ENCODE data around the gene ATG13. TPM values are rescaled to one million over a fixed set of nuclear protein-coding genes. Genes with fewer than 3 reads are reported as not detected.

ATG13 gene
- polyA plus RNA-seq, 1 donor (not counting 4 experiments of a cell fraction or from before 2014, with no cell fraction given): 33.3 TPM

DNA sequence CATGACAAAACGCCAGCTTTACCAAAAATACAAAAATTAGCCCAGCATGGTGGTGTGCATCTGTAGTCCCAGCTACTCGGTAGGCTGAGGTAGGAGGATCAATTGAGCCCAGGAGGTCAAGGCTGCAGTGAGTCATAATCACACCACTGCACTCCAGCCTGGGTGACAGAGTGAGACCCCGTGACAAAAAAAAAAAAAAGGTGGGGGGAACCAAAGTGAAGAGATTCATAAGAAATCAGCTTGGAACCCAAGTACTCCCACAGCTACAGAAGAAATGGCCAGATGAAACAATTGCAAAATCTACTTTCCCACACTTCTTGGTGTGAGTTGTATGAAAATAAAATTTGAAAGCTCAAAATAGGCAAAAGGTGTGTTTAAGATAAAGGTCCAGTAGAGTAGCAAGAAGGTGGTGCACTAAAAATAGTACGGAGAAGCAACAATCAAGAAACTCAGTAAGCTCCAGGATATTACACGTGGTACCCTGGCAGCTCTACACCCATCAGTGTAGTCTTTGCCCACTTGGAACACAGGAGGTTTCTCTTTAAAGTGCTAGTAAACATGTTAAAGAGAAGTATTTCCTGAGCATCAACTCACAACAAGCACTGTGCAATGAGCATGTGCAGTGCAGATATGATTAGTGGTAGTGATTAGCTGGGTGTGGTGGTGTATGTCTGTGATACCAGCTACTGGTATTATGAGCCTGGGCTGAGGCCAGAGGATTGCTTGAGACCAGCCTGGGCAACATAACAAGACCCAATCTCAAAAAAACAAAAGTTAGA lies 5.6 kb upstream of the ATG13 start:
- H3K4me3 ChIP-seq (ENCODE audit: control insufficient read depth in 2 of 3, extremely low read depth in 1 of 3, insufficient read depth in 2 of 3, low read depth in 1 of 3, low read length in 3 of 3): no peak overlapping the region
- H3K4me2 ChIP-seq (ENCODE audit: control insufficient read depth, extremely low read depth, insufficient read depth, low read depth, low read length): peak overlapping the region; percentile 31
- dilution Hi-C loops (cut with MboI; ENCODE audit: extremely low pct_ligation_motif_present, low sequenced_read_pairs): no loop called here
- H4K20me1 ChIP-seq (ENCODE audit: control insufficient read depth, extremely low read depth, insufficient read depth, low read length): no peaks in the 10 kb centered on the region
- H3K36me3 ChIP-seq (ENCODE audit: control insufficient read depth in 2 of 2, extremely low read depth in 1 of 2, insufficient read depth in 2 of 2, low read length in 2 of 2): peaks cover 0 to 3% of the 10 kb centered on the region in 2 experiments
- H3K9me1 ChIP-seq (ENCODE audit: control insufficient read depth, extremely low read depth, insufficient read depth, low read length): no peaks in the 10 kb centered on the region
- TF ChIP-seq EZH2 (IDR thresholded peaks at IDR 0.05; ENCODE audit: low read length): no peak
- TF ChIP-seq, protein P1, sequence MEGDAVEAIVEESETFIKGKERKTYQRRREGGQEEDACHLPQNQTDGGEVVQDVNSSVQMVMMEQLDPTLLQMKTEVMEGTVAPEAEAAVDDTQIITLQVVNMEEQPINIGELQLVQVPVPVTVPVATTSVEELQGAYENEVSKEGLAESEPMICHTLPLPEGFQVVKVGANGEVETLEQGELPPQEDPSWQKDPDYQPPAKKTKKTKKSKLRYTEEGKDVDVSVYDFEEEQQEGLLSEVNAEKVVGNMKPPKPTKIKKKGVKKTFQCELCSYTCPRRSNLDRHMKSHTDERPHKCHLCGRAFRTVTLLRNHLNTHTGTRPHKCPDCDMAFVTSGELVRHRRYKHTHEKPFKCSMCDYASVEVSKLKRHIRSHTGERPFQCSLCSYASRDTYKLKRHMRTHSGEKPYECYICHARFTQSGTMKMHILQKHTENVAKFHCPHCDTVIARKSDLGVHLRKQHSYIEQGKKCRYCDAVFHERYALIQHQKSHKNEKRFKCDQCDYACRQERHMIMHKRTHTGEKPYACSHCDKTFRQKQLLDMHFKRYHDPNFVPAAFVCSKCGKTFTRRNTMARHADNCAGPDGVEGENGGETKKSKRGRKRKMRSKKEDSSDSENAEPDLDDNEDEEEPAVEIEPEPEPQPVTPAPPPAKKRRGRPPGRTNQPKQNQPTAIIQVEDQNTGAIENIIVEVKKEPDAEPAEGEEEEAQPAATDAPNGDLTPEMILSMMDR (optimal IDR thresholded peaks at IDR 0.05 in 1 of 3, IDR thresholded peaks at IDR 0.05 in 1 of 3, conservative IDR thresholded peaks at IDR 0.05 in 1 of 3; ENCODE audit: extremely low read depth in 1 of 3, insufficient read depth in 2 of 3, low read length in 3 of 3): no peak
- no peak overlapping the region for H3K9ac ChIP-seq (ENCODE audit: control insufficient read depth, extremely low read depth, insufficient read depth, low read length)
- H3K27ac ChIP-seq (ENCODE audit: control insufficient read depth, insufficient read depth, low read length): no peak overlapping the region
- DNase-seq (ENCODE audit: low read depth, low spot score) (no peak), FAIRE-seq (no peak)
- H3K79me2 ChIP-seq (ENCODE audit: control insufficient read depth, insufficient read depth, low read length): peaks cover 8% of the 10 kb centered on the region
- H3K9me3 ChIP-seq (ENCODE audit: control insufficient read depth, low read depth, low read length): no peaks in the 10 kb centered on the region
- H3K27me3 ChIP-seq (ENCODE audit: control insufficient read depth, extremely low read depth, insufficient read depth, low read length): no peaks in the 10 kb centered on the region
- H2AFZ ChIP-seq (ENCODE audit: control insufficient read depth, low read length): peak overlapping the region; percentile 41
- H3K4me1 ChIP-seq (ENCODE audit: control insufficient read depth, extremely low read depth, insufficient read depth, low read length): peaks cover 15% of the 10 kb centered on the region

DNA sequence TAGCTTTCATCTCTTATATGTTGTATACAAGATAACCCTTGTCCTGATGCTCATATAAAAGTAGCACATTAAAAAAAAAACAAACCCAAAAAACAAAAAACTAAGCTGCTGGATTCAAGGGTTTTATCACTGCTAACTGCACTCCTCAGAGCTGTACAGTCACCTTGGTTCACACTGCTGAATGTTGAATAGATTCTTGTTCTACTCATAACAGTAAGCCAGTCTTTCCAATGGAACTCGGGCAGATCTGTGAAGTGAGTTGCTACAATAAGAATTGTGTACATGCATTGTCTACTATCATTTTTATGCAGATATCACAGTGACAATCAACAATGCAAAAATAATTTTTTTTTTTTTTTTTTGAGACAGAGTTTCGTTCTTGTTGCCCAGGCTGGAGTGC lies 5.0 kb upstream of the ATG13 start:
- no peaks in the 10 kb centered on the region for H3K9me1 ChIP-seq (ENCODE audit: control insufficient read depth, extremely low read depth, insufficient read depth, low read length)
- DNase-seq (ENCODE audit: low read depth, low spot score): no peak
- no peak for FAIRE-seq
- H3K4me1 ChIP-seq (ENCODE audit: control insufficient read depth, extremely low read depth, insufficient read depth, low read length): peaks cover 15% of the 10 kb centered on the region
- TF ChIP-seq EZH2 (IDR thresholded peaks at IDR 0.05; ENCODE audit: low read length): no peak
- TF ChIP-seq, protein P1 (optimal IDR thresholded peaks at IDR 0.05 in 1 of 3, IDR thresholded peaks at IDR 0.05 in 1 of 3, conservative IDR thresholded peaks at IDR 0.05 in 1 of 3; ENCODE audit: extremely low read depth in 1 of 3, insufficient read depth in 2 of 3, low read length in 3 of 3): no peak
- no peaks in the 10 kb centered on the region for H3K27me3 ChIP-seq (ENCODE audit: control insufficient read depth, extremely low read depth, insufficient read depth, low read length)
- no peak overlapping the region for H3K9ac ChIP-seq (ENCODE audit: control insufficient read depth, extremely low read depth, insufficient read depth, low read length)
- peaks cover 8% of the 10 kb centered on the region for H3K79me2 ChIP-seq (ENCODE audit: control insufficient read depth, insufficient read depth, low read length)
- H3K27ac ChIP-seq (ENCODE audit: control insufficient read depth, insufficient read depth, low read length): no peak overlapping the region
- H3K36me3 ChIP-seq (ENCODE audit: control insufficient read depth in 2 of 2, extremely low read depth in 1 of 2, insufficient read depth in 2 of 2, low read length in 2 of 2): peaks cover 0 to 3% of the 10 kb centered on the region in 2 experiments
- dilution Hi-C loops (cut with MboI; ENCODE audit: extremely low pct_ligation_motif_present, low sequenced_read_pairs): no loop called here
- H4K20me1 ChIP-seq (ENCODE audit: control insufficient read depth, extremely low read depth, insufficient read depth, low read length): no peaks in the 10 kb centered on the region
- H3K4me2 ChIP-seq (ENCODE audit: control insufficient read depth, extremely low read depth, insufficient read depth, low read depth, low read length): peak overlapping the region; percentile 31
- no peak overlapping the region for H2AFZ ChIP-seq (ENCODE audit: control insufficient read depth, low read length)
- no peak overlapping the region for H3K4me3 ChIP-seq (ENCODE audit: control insufficient read depth in 2 of 3, extremely low read depth in 1 of 3, insufficient read depth in 2 of 3, low read depth in 1 of 3, low read length in 3 of 3)
- no peaks in the 10 kb centered on the region for H3K9me3 ChIP-seq (ENCODE audit: control insufficient read depth, low read depth, low read length)

Measured in keratinocyte (primary cell).